GM12878 (cell line): ENCODE results near the gene CXCL17. TPM values are rescaled to one million over a fixed set of nuclear protein-coding genes. Genes with fewer than 3 reads are reported as not detected.

Source experiments
- polyA plus RNA-seq, 11 experiments: library from polyadenylated mRNA; depleted of rRNA in 4 of 11; unstranded in 6 of 11; stranded (reverse) in 5 of 11; fragments of >200 nt; fragmentation: Nextera tagmentation in 4 of 11; fragmentation: Illumina TruSeq in 1 of 11; extraction: Ambion mirVana in 4 of 11; extraction: Trizol in 1 of 11; gene quantifications; 1 replicate in 1 of 11; 2 replicates in 10 of 11; pipeline versions ENCODE4 v1.2.1 to v1.2.3, GENCODE V29; 2011 to 2016; ENCODE audit warnings: inconsistent platforms in 2 of 11, missing spikeins in 2 of 11, low read depth in 1 of 11
- small RNA-seq: library from RNA; depleted of rRNA; stranded (forward); fragments of <200 nt; gene quantifications from one replicate; pipeline ENCODE3, GENCODE V24; 2014
- total RNA-seq, 4 experiments: library from RNA; depleted of rRNA in 3 of 4; stranded (reverse); fragments of >200 nt in 3 of 4; fragmentation: Illumina TruSeq in 1 of 4; extraction: Trizol in 1 of 4; gene quantifications; 2 replicates each; pipeline versions ENCODE4 v1.2.1 to v1.2.3, GENCODE V29; 2013 to 2021

CXCL17 gene
- total and polyA plus RNA-seq, 10 of the 15 experiments (the other 5 are each of a cell fraction or from before 2014, with no cell fraction given) = 0.13 to 0.24 (median 0.15) TPM; not detected in 7

Small RNAs within 50 kb of the gene (small RNA-seq; reads per million reads assigned to genes)
- gene RNU4-60P = not detected

Other genes with a start within 250 kb of the CXCL17 start
Only the 7 nearest of the 13 such genes appear.
- 0.73 and 0.82 TPM in 2 replicates for gene PRR19, start 140.8 kb downstream of the CXCL17 start, total RNA-seq (2014; rRNA removed)
- gene PRR19, start 140.8 kb downstream of the CXCL17 start, total RNA-seq (2014; rRNA removed; fragmentation: Illumina TruSeq; extraction: Trizol) = 0.18 and 0.31 TPM in 2 replicates
- 0.80 and 1.4 TPM in 2 replicates for gene PRR19, start 140.8 kb downstream of the CXCL17 start, total RNA-seq (2021)
- gene PRR19, start 140.8 kb downstream of the CXCL17 start, polyA plus RNA-seq (2011; rRNA removed) = 0.15 TPM in 1 of 2 replicates, not detected in the other
- gene PRR19, start 140.8 kb downstream of the CXCL17 start, polyA plus RNA-seq (2014; fragmentation: Illumina TruSeq; extraction: Trizol) = 0.11 and 0.43 TPM in 2 replicates
- under 1 TPM in 1 of 2 experiments, not detected in 1; 0.09 TPM for gene PRR19, start 140.8 kb downstream of the CXCL17 start, polyA plus RNA-seq (2014; fragmentation: Nextera tagmentation; extraction: Ambion mirVana)
- 0.81 and 1.7 TPM in 2 replicates for gene PRR19, start 140.8 kb downstream of the CXCL17 start, polyA plus RNA-seq (2014; rRNA removed)
- gene PRR19, start 140.8 kb downstream of the CXCL17 start, polyA plus RNA-seq (2016; fragmentation: Nextera tagmentation; extraction: Ambion mirVana) = 1 to 10 TPM; 1.1 to 1.7 TPM
- gene PAFAH1B3, start 140.3 kb downstream of the CXCL17 start, total RNA-seq (2014; rRNA removed) = 57.7 and 78.6 TPM in 2 replicates
- 32.0 and 41.3 TPM in 2 replicates for gene PAFAH1B3, start 140.3 kb downstream of the CXCL17 start, total RNA-seq (2014; rRNA removed; fragmentation: Illumina TruSeq; extraction: Trizol)
- 68.8 and 72.9 TPM in 2 replicates for gene PAFAH1B3, start 140.3 kb downstream of the CXCL17 start, total RNA-seq (2021)
- 8.8 and 30.5 TPM in 2 replicates for gene PAFAH1B3, start 140.3 kb downstream of the CXCL17 start, polyA plus RNA-seq (2011; rRNA removed)
- 15.2 and 46.6 TPM in 2 replicates for gene PAFAH1B3, start 140.3 kb downstream of the CXCL17 start, polyA plus RNA-seq (2014; fragmentation: Illumina TruSeq; extraction: Trizol)
- gene PAFAH1B3, start 140.3 kb downstream of the CXCL17 start, polyA plus RNA-seq (2014; fragmentation: Nextera tagmentation; extraction: Ambion mirVana) = 10 to 100 TPM in 1 of 2 experiments, 1 to 10 TPM in 1; 6.2 to 23.1 TPM
- gene PAFAH1B3, start 140.3 kb downstream of the CXCL17 start, polyA plus RNA-seq (2014; rRNA removed) = 56.1 and 66.2 TPM in 2 replicates
- gene PAFAH1B3, start 140.3 kb downstream of the CXCL17 start, polyA plus RNA-seq (2016; fragmentation: Nextera tagmentation; extraction: Ambion mirVana) = 10 to 100 TPM; 77.7 to 79.6 TPM
- 0.11 TPM in 1 of 2 replicates, not detected in the other for gene TMEM145, start 129.6 kb downstream of the CXCL17 start, total RNA-seq (2014; rRNA removed)
- 0.04 and 0.09 TPM in 2 replicates for gene TMEM145, start 129.6 kb downstream of the CXCL17 start, total RNA-seq (2014; rRNA removed; fragmentation: Illumina TruSeq; extraction: Trizol)
- 0.48 and 0.97 TPM in 2 replicates for gene TMEM145, start 129.6 kb downstream of the CXCL17 start, total RNA-seq (2021)
- 0.09 and 0.45 TPM in 2 replicates for gene TMEM145, start 129.6 kb downstream of the CXCL17 start, polyA plus RNA-seq (2011; rRNA removed)
- 0.09 and 0.14 TPM in 2 replicates for gene TMEM145, start 129.6 kb downstream of the CXCL17 start, polyA plus RNA-seq (2014; fragmentation: Illumina TruSeq; extraction: Trizol)
- not detected for gene TMEM145, start 129.6 kb downstream of the CXCL17 start, polyA plus RNA-seq (2014; fragmentation: Nextera tagmentation; extraction: Ambion mirVana)
- 0.20 and 1.0 TPM in 2 replicates for gene TMEM145, start 129.6 kb downstream of the CXCL17 start, polyA plus RNA-seq (2014; rRNA removed)
- not detected for gene TMEM145, start 129.6 kb downstream of the CXCL17 start, polyA plus RNA-seq (2016; fragmentation: Nextera tagmentation; extraction: Ambion mirVana)
- gene MEGF8, start 117.3 kb downstream of the CXCL17 start, total RNA-seq (2014; rRNA removed) = 3.3 and 4.5 TPM in 2 replicates
- gene MEGF8, start 117.3 kb downstream of the CXCL17 start, total RNA-seq (2014; rRNA removed; fragmentation: Illumina TruSeq; extraction: Trizol) = 2.2 and 2.8 TPM in 2 replicates
- gene MEGF8, start 117.3 kb downstream of the CXCL17 start, total RNA-seq (2021) = 12.0 and 12.8 TPM in 2 replicates
- gene MEGF8, start 117.3 kb downstream of the CXCL17 start, polyA plus RNA-seq (2011; rRNA removed) = 1.5 and 2.0 TPM in 2 replicates
- 3.3 and 4.3 TPM in 2 replicates for gene MEGF8, start 117.3 kb downstream of the CXCL17 start, polyA plus RNA-seq (2014; fragmentation: Illumina TruSeq; extraction: Trizol)
- gene MEGF8, start 117.3 kb downstream of the CXCL17 start, polyA plus RNA-seq (2014; fragmentation: Nextera tagmentation; extraction: Ambion mirVana) = under 1 TPM; 0.43 to 0.75 TPM
- gene MEGF8, start 117.3 kb downstream of the CXCL17 start, polyA plus RNA-seq (2014; rRNA removed) = 6.9 and 9.0 TPM in 2 replicates
- 1 to 10 TPM; 2.3 to 2.6 TPM for gene MEGF8, start 117.3 kb downstream of the CXCL17 start, polyA plus RNA-seq (2016; fragmentation: Nextera tagmentation; extraction: Ambion mirVana)
- not detected in 2 replicates for gene CNFN, start 52.6 kb downstream of the CXCL17 start, total RNA-seq (2014; rRNA removed)
- not detected in 2 replicates for gene CNFN, start 52.6 kb downstream of the CXCL17 start, total RNA-seq (2014; rRNA removed; fragmentation: Illumina TruSeq; extraction: Trizol)
- gene CNFN, start 52.6 kb downstream of the CXCL17 start, total RNA-seq (2021) = not detected in 2 replicates
- not detected in 2 replicates for gene CNFN, start 52.6 kb downstream of the CXCL17 start, polyA plus RNA-seq (2011; rRNA removed)
- not detected in 2 replicates for gene CNFN, start 52.6 kb downstream of the CXCL17 start, polyA plus RNA-seq (2014; fragmentation: Illumina TruSeq; extraction: Trizol)
- gene CNFN, start 52.6 kb downstream of the CXCL17 start, polyA plus RNA-seq (2014; fragmentation: Nextera tagmentation; extraction: Ambion mirVana) = not detected
- gene CNFN, start 52.6 kb downstream of the CXCL17 start, polyA plus RNA-seq (2014; rRNA removed) = not detected in 2 replicates
- under 1 TPM in 1 of 2 experiments, not detected in 1; 0.60 TPM for gene CNFN, start 52.6 kb downstream of the CXCL17 start, polyA plus RNA-seq (2016; fragmentation: Nextera tagmentation; extraction: Ambion mirVana)
- gene LIPE, start 15.6 kb downstream of the CXCL17 start, total RNA-seq (2014; rRNA removed) = 11.1 and 19.9 TPM in 2 replicates
- 5.3 and 8.1 TPM in 2 replicates for gene LIPE, start 15.6 kb downstream of the CXCL17 start, total RNA-seq (2014; rRNA removed; fragmentation: Illumina TruSeq; extraction: Trizol)
- gene LIPE, start 15.6 kb downstream of the CXCL17 start, total RNA-seq (2021) = 31.9 and 33.3 TPM in 2 replicates
- gene LIPE, start 15.6 kb downstream of the CXCL17 start, polyA plus RNA-seq (2011; rRNA removed) = 3.2 and 8.9 TPM in 2 replicates
- gene LIPE, start 15.6 kb downstream of the CXCL17 start, polyA plus RNA-seq (2014; fragmentation: Illumina TruSeq; extraction: Trizol) = 1.5 and 10.0 TPM in 2 replicates
- under 1 TPM; 0.02 to 0.24 TPM for gene LIPE, start 15.6 kb downstream of the CXCL17 start, polyA plus RNA-seq (2014; fragmentation: Nextera tagmentation; extraction: Ambion mirVana)
- gene LIPE, start 15.6 kb downstream of the CXCL17 start, polyA plus RNA-seq (2014; rRNA removed) = 18.0 and 22.3 TPM in 2 replicates
- gene LIPE, start 15.6 kb downstream of the CXCL17 start, polyA plus RNA-seq (2016; fragmentation: Nextera tagmentation; extraction: Ambion mirVana) = 10 to 100 TPM in 1 of 2 experiments, 1 to 10 TPM in 1; 8.4 to 11.5 TPM
- 5.4 and 6.8 TPM in 2 replicates for gene CEACAM1, start 85.5 kb upstream of the CXCL17 start, total RNA-seq (2014; rRNA removed)
- 3.9 and 5.4 TPM in 2 replicates for gene CEACAM1, start 85.5 kb upstream of the CXCL17 start, total RNA-seq (2014; rRNA removed; fragmentation: Illumina TruSeq; extraction: Trizol)
- 8.0 and 9.0 TPM in 2 replicates for gene CEACAM1, start 85.5 kb upstream of the CXCL17 start, total RNA-seq (2021)
- gene CEACAM1, start 85.5 kb upstream of the CXCL17 start, polyA plus RNA-seq (2011; rRNA removed) = 15.9 and 24.0 TPM in 2 replicates
- gene CEACAM1, start 85.5 kb upstream of the CXCL17 start, polyA plus RNA-seq (2014; fragmentation: Illumina TruSeq; extraction: Trizol) = 16.4 and 16.8 TPM in 2 replicates
- gene CEACAM1, start 85.5 kb upstream of the CXCL17 start, polyA plus RNA-seq (2014; fragmentation: Nextera tagmentation; extraction: Ambion mirVana) = 1 to 10 TPM; 4.2 to 5.3 TPM
- 8.8 and 14.4 TPM in 2 replicates for gene CEACAM1, start 85.5 kb upstream of the CXCL17 start, polyA plus RNA-seq (2014; rRNA removed)
- gene CEACAM1, start 85.5 kb upstream of the CXCL17 start, polyA plus RNA-seq (2016; fragmentation: Nextera tagmentation; extraction: Ambion mirVana) = 1 to 10 TPM; 5.7 to 6.3 TPM